CD14-positive monocyte (primary cell): Measurements from ENCODE around the gene NMBR. TPM values are rescaled to one million over a fixed set of nuclear protein-coding genes. Genes with fewer than 3 reads are reported as not detected.

Experiments used
- DNase-seq, 3 donors: peaks; one replicate each; pipeline ENCODE4 v3.0.0-alpha.2; 2011 to 2022
- H2AFZ ChIP-seq: 2 replicates; pipeline ENCODE4 v1.6.0; 2012; ENCODE audit warnings: mild to moderate bottlenecking, low read depth, low read length, inconsistent platforms; ENCODE audit not compliant: insufficient read depth, poor library complexity, severe bottlenecking
- H3K27ac ChIP-seq, 2 donors: 1 replicate in 1 of 2; 2 replicates in 1 of 2; pipeline ENCODE4 v1.5.1; 2012 to 2013; ENCODE audit warnings: low read length in 2 of 2, control low read depth in 1 of 2, inconsistent platforms in 1 of 2, low read depth in 1 of 2, mild to moderate bottlenecking in 1 of 2
- H3K27me3 ChIP-seq, 2 donors: one replicate each; pipeline versions ENCODE4 v1.6.0 to v1.6.1; 2011 to 2013; ENCODE audit warnings: low read length in 2 of 2; ENCODE audit not compliant: control insufficient read depth in 2 of 2, insufficient read depth in 2 of 2
- H3K36me3 ChIP-seq, 2 donors: replicated peaks in 1 of 2; 1 replicate in 1 of 2; 2 replicates in 1 of 2; pipeline versions ENCODE4 v1.5.1 to v1.6.1; 2012 to 2013; ENCODE audit warnings: low read length in 2 of 2, control low read depth in 1 of 2, inconsistent platforms in 1 of 2, mild to moderate bottlenecking in 1 of 2; ENCODE audit not compliant: insufficient read depth in 2 of 2, control insufficient read depth in 1 of 2
- H3K4me1 ChIP-seq, 2 donors: 1 replicate in 1 of 2; 2 replicates in 1 of 2; pipeline versions ENCODE4 v1.5.1 to v1.6.1; 2012 to 2013; ENCODE audit warnings: low read length in 2 of 2, control low read depth in 1 of 2, inconsistent platforms in 1 of 2, mild to moderate bottlenecking in 1 of 2, moderate library complexity in 1 of 2; ENCODE audit not compliant: insufficient read depth in 2 of 2, control insufficient read depth in 1 of 2
- H3K4me2 ChIP-seq: replicated peaks from 2 replicates; pipeline ENCODE3; 2012; ENCODE audit warnings: low read length, moderate library complexity, mild to moderate bottlenecking; ENCODE audit not compliant: poor library complexity, severe bottlenecking; ENCODE audit errors: extremely low read depth
- H3K4me3 ChIP-seq, 3 experiments: fragments of 200-600 bp in 1 of 3; sonication (generic) in 1 of 3; replicated peaks in 1 of 3; 1 replicate in 2 of 3; 2 replicates in 1 of 3; pipeline ENCODE4 v1.5.1; 2011 to 2013; ENCODE audit warnings: low read length in 3 of 3, mild to moderate bottlenecking in 3 of 3, control low read depth in 2 of 3, low read depth in 2 of 3, inconsistent platforms in 1 of 3, moderate library complexity in 1 of 3
- H3K79me2 ChIP-seq: 2 replicates; pipeline ENCODE4 v1.6.0; 2012; ENCODE audit warnings: mild to moderate bottlenecking, control low read depth, inconsistent platforms, low read length, moderate library complexity; ENCODE audit not compliant: insufficient read depth
- H3K9ac ChIP-seq: 2 replicates; pipeline ENCODE4 v1.6.0; 2017; ENCODE audit warnings: low read length, mild to moderate bottlenecking; ENCODE audit not compliant: insufficient read depth, poor library complexity, severe bottlenecking
- H3K9me3 ChIP-seq, 2 donors: replicated peaks in 1 of 2; 1 replicate in 1 of 2; 2 replicates in 1 of 2; pipeline versions ENCODE4 v1.5.1 to v1.6.1; 2012 to 2013; ENCODE audit warnings: low read length in 2 of 2, control low read depth in 1 of 2; ENCODE audit not compliant: control insufficient read depth in 1 of 2, insufficient read depth in 1 of 2
- H4K20me1 ChIP-seq: 2 replicates; pipeline ENCODE4 v1.6.0; 2012; ENCODE audit warnings: mild to moderate bottlenecking, low read length, control low read depth, moderate library complexity; ENCODE audit not compliant: insufficient read depth
- H3K27ac Mint-ChIP-seq, 7 donors: one replicate each; pipeline ENCODE4 v1.8.0; 2020; ENCODE audit warnings: mild to moderate bottlenecking in 7 of 7, mixed read lengths in 7 of 7, moderate library complexity in 6 of 7, inconsistent platforms in 2 of 7
- H3K27me3 Mint-ChIP-seq, 3 donors: one replicate each; pipeline ENCODE4 v1.8.0; 2021 to 2022; ENCODE audit warnings: low read depth in 3 of 3, mild to moderate bottlenecking in 3 of 3, mixed read lengths in 3 of 3, moderate library complexity in 3 of 3, inconsistent platforms in 1 of 3
- H3K36me3 Mint-ChIP-seq, 2 donors: one replicate each; pipeline ENCODE4 v1.8.0; 2020; ENCODE audit warnings: mixed read lengths in 2 of 2, inconsistent platforms in 1 of 2, mild to moderate bottlenecking in 1 of 2
- H3K4me1 Mint-ChIP-seq: one replicate; pipeline ENCODE4 v1.8.0; 2020; ENCODE audit warnings: mild to moderate bottlenecking, mixed read lengths
- H3K4me3 Mint-ChIP-seq, 2 donors: one replicate each; pipeline ENCODE4 v1.8.0; 2020; ENCODE audit warnings: mild to moderate bottlenecking in 2 of 2, mixed read lengths in 2 of 2, moderate library complexity in 1 of 2
- H3K9me3 Mint-ChIP-seq, 7 donors: one replicate each; pipeline ENCODE4 v1.8.0; 2020 to 2022; ENCODE audit warnings: mixed read lengths in 7 of 7, mild to moderate bottlenecking in 6 of 7, moderate library complexity in 6 of 7, inconsistent platforms in 2 of 7
- CTCF ChIP-seq: fragments of 200-600 bp; IDR thresholded peaks from one replicate; pipeline ENCODE4 v1.8.0; 2022; ENCODE audit warnings: antibody characterized with exemption, mild to moderate bottlenecking
- WGBS: methylation state at CpG from one replicate; pipeline ENCODE4 v1.1.5; 2013; ENCODE audit warnings: missing lambda C conversion rate; ENCODE audit not compliant: insufficient coverage; 5-methylcytosine and 5-hydroxymethylcytosine counted together
- intact Hi-C, 2 donors: fragments of 100-400 bp; cut with micrococcal nuclease; formaldehyde crosslinking; loops; one replicate each; pipeline versions ENCODE4 v1.15.0 to v1.15.1; 2023
- polyA plus RNA-seq, 3 donors: library from polyadenylated mRNA; depleted of rRNA in 1 of 3; unstranded in 2 of 3; stranded (reverse) in 1 of 3; fragments of 300-500 nt in 2 of 3; fragments of >200 nt in 1 of 3; fragmentation: Illumina TruSeq in 2 of 3; gene quantifications; 1 replicate in 2 of 3; 2 replicates in 1 of 3; pipeline ENCODE4 v1.2.3, GENCODE V29; 2012 to 2021

NMBR gene
- polyA plus RNA-seq, 3 donors: not detected

- Histone ChIP-seq H3K9me3 (peaks cover 0 to 2% of the 10 kb centered on the region in 2 donors), H3K27me3 (no peaks in the 10 kb centered on the region), H3K4me2 (no peak overlapping the region), H3K9ac (no peak overlapping the region), H4K20me1 (no peaks in the 10 kb centered on the region), H2AFZ (no peak overlapping the region), H3K4me1 (no peaks in the 10 kb centered on the region), H3K27ac (no peak overlapping the region), H3K4me3 (no peak overlapping the region), H3K79me2 (no peaks in the 10 kb centered on the region), H3K36me3 (no peaks in the 10 kb centered on the region)
- 88% methylated on average over 1 of the region's 7 CpGs for WGBS
- Mint-ChIP-seq H3K9me3 (peaks cover 0 to 10% (median 7%) of the 10 kb centered on the region in 7 donors), H3K4me1 (no peaks in the 10 kb centered on the region), H3K27ac (no peak overlapping the region), H3K36me3 (no peaks in the 10 kb centered on the region), H3K4me3 (no peak overlapping the region), H3K27me3 (peaks cover 0 to 1% (median 0%) of the 10 kb centered on the region in 3 donors)
- DNase-seq: no peak
- intact Hi-C loops: no loop called here
- no peak for TF ChIP-seq CTCF
Observed at GRCh38 chr6:142075516-142076101, 71.3 kb downstream of the NMBR start.

GRCh38 chr6:142074516-142074915 lies 72.4 kb downstream of the NMBR start:
- Mint-ChIP-seq H3K9me3 (peaks cover 0 to 10% (median 7%) of the 10 kb centered on the region in 7 donors), H3K27me3 (peaks cover 0 to 1% (median 0%) of the 10 kb centered on the region in 3 donors), H3K27ac (no peak overlapping the region), H3K4me3 (no peak overlapping the region), H3K4me1 (no peaks in the 10 kb centered on the region), H3K36me3 (no peaks in the 10 kb centered on the region)
- TF ChIP-seq CTCF: no peak
- H3K9me3 ChIP-seq: peaks cover 0 to 2% of the 10 kb centered on the region in 2 donors
- H3K27ac ChIP-seq: no peak overlapping the region
- no peak overlapping the region for H3K4me2 ChIP-seq
- no CpG with 5 or more reads among the region's 1 CpG for WGBS
- H2AFZ ChIP-seq: no peak overlapping the region
- intact Hi-C loops: no loop called here
- H3K4me1 ChIP-seq: no peaks in the 10 kb centered on the region
- H3K79me2 ChIP-seq: no peaks in the 10 kb centered on the region
- no peak for DNase-seq
- no peak overlapping the region for H3K9ac ChIP-seq
- H3K36me3 ChIP-seq: no peaks in the 10 kb centered on the region
- H3K27me3 ChIP-seq: no peaks in the 10 kb centered on the region
- no peak overlapping the region for H3K4me3 ChIP-seq
- H4K20me1 ChIP-seq: no peaks in the 10 kb centered on the region
